Smooth muscle cell (in vitro differentiated cells): Measurements from ENCODE around the gene JARID2. TPM values are rescaled to one million over a fixed set of nuclear protein-coding genes. Genes with fewer than 3 reads are reported as not detected.

Experiments
- DNase-seq: peaks from one replicate; lab custom pipeline; 2025; ENCODE audit not compliant: unreplicated experiment; lab: John Stamatoyannopoulos, UW
- H2AFZ ChIP-seq: fragments of 200-600 bp; sonication (generic); 2 replicates; pipeline ENCODE4 v1.6.0; 2016; ENCODE audit warnings: antibody characterized with exemption, low read depth, mild to moderate bottlenecking
- H3F3A ChIP-seq: fragments of 200-600 bp; sonication (generic); 2 replicates; pipeline ENCODE4 v1.6.0; 2017; ENCODE audit warnings: antibody characterized with exemption, low read depth
- H3K27ac ChIP-seq: fragments of 200-600 bp; sonication (generic); 2 replicates; pipeline ENCODE4 v1.5.1; 2016; ENCODE audit warnings: low read depth, mild to moderate bottlenecking
- H3K27me3 ChIP-seq: fragments of 200-600 bp; sonication (generic); 2 replicates; pipeline ENCODE4 v1.6.1; 2016; ENCODE audit warnings: low read depth, mild to moderate bottlenecking
- H3K36me3 ChIP-seq: fragments of 200-600 bp; sonication (generic); 2 replicates; pipeline ENCODE4 v1.5.1; 2016; ENCODE audit warnings: low read depth
- H3K4me1 ChIP-seq: fragments of 200-600 bp; sonication (generic); 2 replicates; pipeline ENCODE4 v1.5.1; 2016; ENCODE audit warnings: low read depth
- H3K4me2 ChIP-seq: fragments of 200-600 bp; sonication (generic); 2 replicates; pipeline ENCODE4 v1.6.0; 2016; ENCODE audit warnings: mild to moderate bottlenecking
- H3K4me3 ChIP-seq: fragments of 200-600 bp; sonication (generic); 2 replicates; pipeline ENCODE4 v1.5.1; 2016; ENCODE audit warnings: mild to moderate bottlenecking
- H3K79me2 ChIP-seq: fragments of 200-600 bp; sonication (generic); 2 replicates; pipeline ENCODE4 v1.6.0; 2016; ENCODE audit warnings: low read depth, mild to moderate bottlenecking
- H3K9ac ChIP-seq: fragments of 200-600 bp; sonication (generic); 2 replicates; pipeline ENCODE4 v1.6.0; 2016; ENCODE audit warnings: low read depth
- H3K9me3 ChIP-seq: fragments of 200-600 bp; sonication (generic); replicated peaks from 2 replicates; pipeline ENCODE4 v1.5.1; 2016; ENCODE audit warnings: low read depth
- H4K20me1 ChIP-seq: fragments of 200-600 bp; sonication (generic); 2 replicates; pipeline ENCODE4 v1.6.0; 2016; ENCODE audit warnings: low read depth
- CTCF ChIP-seq: fragments of 200-600 bp; sonication (generic); IDR thresholded peaks from 2 replicates; pipeline ENCODE4 v1.5.1; 2017; ENCODE audit warnings: borderline replicate concordance, mild to moderate bottlenecking, antibody characterized with exemption; ENCODE audit not compliant: insufficient read depth, poor library complexity, severe bottlenecking
- WGBS: methylation state at CpG from one replicate; pipeline ENCODE4 v1.1.7; 2016; ENCODE audit warnings: low lambda C conversion rate; 5-methylcytosine and 5-hydroxymethylcytosine counted together
- polyA plus RNA-seq: library from polyadenylated mRNA; unstranded; fragments of >200 nt; fragmentation: Nextera tagmentation; extraction: Ambion mirVana; gene quantifications from 2 replicates; pipeline ENCODE4 v1.2.1, GENCODE V29; 2016
- total RNA-seq: library from RNA; depleted of rRNA; stranded (reverse); fragments of >200 nt; gene quantifications from 2 replicates; pipeline ENCODE4 v1.2.3, GENCODE V29; 2014

Gene JARID2
- total and polyA plus RNA-seq, 2 experiments from 2014 or later = 5.2 to 10.2 TPM

GRCh38 chr6:15516378-15516777 lies 270.5 kb downstream of the JARID2 start:
- Histone ChIP-seq H4K20me1 (peaks cover 9% of the 10 kb centered on the region), H2AFZ (no peak overlapping the region), H3K79me2 (no peaks in the 10 kb centered on the region), H3K4me2 (no peak overlapping the region), H3K4me1 (no peaks in the 10 kb centered on the region), H3K27ac (no peak overlapping the region), H3K9me3 (no peaks in the 10 kb centered on the region), H3K4me3 (no peak overlapping the region), H3F3A (no peaks in the 10 kb centered on the region), H3K27me3 (no peaks in the 10 kb centered on the region), H3K36me3 (no peaks in the 10 kb centered on the region), H3K9ac (no peak overlapping the region)
- no peak for TF ChIP-seq CTCF
- WGBS = 98% methylated on average over 13 of the region's 13 CpGs
- no peak for DNase-seq

GRCh38 chr6:15516923-15517560 lies 271.2 kb downstream of the JARID2 start:
- no peaks in the 10 kb centered on the region for H3K79me2 ChIP-seq
- H3F3A ChIP-seq = no peaks in the 10 kb centered on the region
- no peak overlapping the region for H3K4me3 ChIP-seq
- no peak for DNase-seq
- peaks cover 9% of the 10 kb centered on the region for H4K20me1 ChIP-seq
- H3K36me3 ChIP-seq = no peaks in the 10 kb centered on the region
- TF ChIP-seq CTCF = no peak
- H3K4me1 ChIP-seq = no peaks in the 10 kb centered on the region
- no peaks in the 10 kb centered on the region for H3K27me3 ChIP-seq
- no peak overlapping the region for H3K9ac ChIP-seq
- no peaks in the 10 kb centered on the region for H3K9me3 ChIP-seq
- no peak overlapping the region for H3K27ac ChIP-seq
- WGBS = 96% methylated on average over 29 of the region's 29 CpGs
- H3K4me2 ChIP-seq = no peak overlapping the region
- no peak overlapping the region for H2AFZ ChIP-seq

- TF ChIP-seq CTCF = no peak
Measured at GRCh38 chr6:15517600-15517999, 271.7 kb downstream of the JARID2 start.

DNA sequence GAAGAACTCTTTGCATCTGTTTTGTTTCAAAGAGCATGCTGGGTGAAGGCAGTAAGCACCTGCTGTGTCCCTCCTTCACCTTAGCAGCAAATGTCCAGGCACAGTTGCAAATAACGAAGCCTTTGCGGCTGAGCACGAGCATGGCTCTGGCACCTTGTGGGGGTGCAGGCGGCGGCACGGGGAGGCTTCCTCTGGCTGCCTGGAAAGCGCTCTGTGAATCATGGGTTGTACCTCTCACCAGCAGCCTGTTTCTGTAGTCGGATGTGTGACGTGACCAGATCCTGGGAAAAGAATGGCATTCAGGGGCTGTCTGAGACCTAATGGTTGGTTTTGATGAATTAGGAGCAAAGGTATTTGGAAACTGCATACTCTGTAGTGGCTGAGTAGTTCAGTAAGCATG lies 272.2 kb downstream of the JARID2 start:
- no peak for TF ChIP-seq CTCF
- H3K4me1 ChIP-seq = no peaks in the 10 kb centered on the region
- DNase-seq = no peak
- H3K4me2 ChIP-seq = no peak overlapping the region
- H3K9me3 ChIP-seq = no peaks in the 10 kb centered on the region
- no peaks in the 10 kb centered on the region for H3K79me2 ChIP-seq
- H3K27me3 ChIP-seq = no peaks in the 10 kb centered on the region
- 85% methylated on average over 9 of the region's 9 CpGs for WGBS
- no peak overlapping the region for H3K4me3 ChIP-seq
- no peak overlapping the region for H3K27ac ChIP-seq
- no peak overlapping the region for H2AFZ ChIP-seq
- H3K9ac ChIP-seq = no peak overlapping the region
- no peaks in the 10 kb centered on the region for H3F3A ChIP-seq
- H3K36me3 ChIP-seq = no peaks in the 10 kb centered on the region
- H4K20me1 ChIP-seq = peaks cover 9% of the 10 kb centered on the region

More at GRCh38 chr6:15517600-15517999, 271.7 kb downstream of the JARID2 start:
- Histone ChIP-seq H3F3A (no peaks in the 10 kb centered on the region), H2AFZ (no peak overlapping the region), H3K4me2 (no peak overlapping the region), H3K4me1 (no peaks in the 10 kb centered on the region), H3K27me3 (no peaks in the 10 kb centered on the region), H3K4me3 (no peak overlapping the region), H3K9ac (no peak overlapping the region), H3K9me3 (no peaks in the 10 kb centered on the region), H3K36me3 (no peaks in the 10 kb centered on the region), H3K79me2 (no peaks in the 10 kb centered on the region), H4K20me1 (peaks cover 9% of the 10 kb centered on the region), H3K27ac (no peak overlapping the region)
- 92% methylated on average over 11 of the region's 11 CpGs for WGBS
- no peak for DNase-seq
